HG03342 (cell line): ENCODE measurements around the gene UBE3A.

Experiments
- ATAC-seq: cut with Tn5 transposase; IDR thresholded peaks from one replicate; pipeline ENCODE4 v1.9.1; 2021; ENCODE audit warnings: mild to moderate bottlenecking, moderate library complexity; ENCODE audit not compliant: unreplicated experiment

Gene UBE3A

GRCh38 chr15:25406846-25407245 is 32.0 kb downstream of the UBE3A start:
- no peak for ATAC-seq

DNA sequence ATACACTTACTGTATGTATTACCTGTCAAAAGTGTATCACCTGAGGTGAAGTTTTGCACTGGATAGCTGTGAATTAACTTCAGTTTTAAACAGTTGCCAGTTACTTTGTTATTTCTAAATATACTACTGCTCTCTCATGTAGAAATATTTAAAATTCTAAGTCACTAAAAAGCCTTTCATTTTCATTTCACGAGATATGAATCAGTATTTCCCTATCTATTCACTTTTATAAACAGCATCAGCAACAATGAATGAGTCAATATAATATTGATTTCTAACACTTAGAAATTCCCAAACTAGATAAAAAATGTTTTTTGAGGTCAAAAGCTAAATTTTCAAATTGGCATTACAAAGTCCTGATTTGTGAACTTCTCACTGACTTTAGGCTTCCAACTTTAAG is 32.6 kb downstream of the UBE3A start:
- no peak for ATAC-seq

GRCh38 chr15:25403771-25404170 is 35.1 kb downstream of the UBE3A start:
- ATAC-seq = no peak

- no peak for ATAC-seq
Observed at GRCh38 chr15:25402342-25402741, 36.5 kb downstream of the UBE3A start.

GRCh38 chr15:25401501-25401900 is 37.3 kb downstream of the UBE3A start:
- ATAC-seq = no peak

DNA sequence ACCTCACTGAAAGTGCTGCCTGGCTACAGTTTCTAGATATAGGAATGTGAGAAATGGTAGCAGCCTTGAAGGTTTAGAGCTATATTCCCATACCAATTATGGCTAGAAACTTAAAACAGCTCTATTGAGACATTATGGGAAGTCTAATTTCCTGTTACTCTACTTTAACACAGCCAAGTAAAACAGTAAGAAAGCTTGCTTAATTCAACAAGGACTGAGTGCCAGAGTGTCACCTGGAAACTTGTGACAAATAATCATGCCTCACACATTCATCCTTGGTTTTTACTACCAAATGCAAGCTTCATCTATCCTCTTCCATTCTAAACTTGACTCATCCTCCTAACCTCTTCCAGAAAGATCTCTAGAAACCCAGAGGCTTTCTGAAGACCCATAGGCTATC is 41.7 kb downstream of the UBE3A start:
- ATAC-seq = no peak

GRCh38 chr15:25394898-25395297 is 43.9 kb downstream of the UBE3A start:
- no peak for ATAC-seq

- no peak for ATAC-seq
Observed at GRCh38 chr15:25392806-25393205, 46.0 kb downstream of the UBE3A start.

GRCh38 chr15:25391971-25392721 is 46.7 kb downstream of the UBE3A start:
- ATAC-seq = no peak

DNA sequence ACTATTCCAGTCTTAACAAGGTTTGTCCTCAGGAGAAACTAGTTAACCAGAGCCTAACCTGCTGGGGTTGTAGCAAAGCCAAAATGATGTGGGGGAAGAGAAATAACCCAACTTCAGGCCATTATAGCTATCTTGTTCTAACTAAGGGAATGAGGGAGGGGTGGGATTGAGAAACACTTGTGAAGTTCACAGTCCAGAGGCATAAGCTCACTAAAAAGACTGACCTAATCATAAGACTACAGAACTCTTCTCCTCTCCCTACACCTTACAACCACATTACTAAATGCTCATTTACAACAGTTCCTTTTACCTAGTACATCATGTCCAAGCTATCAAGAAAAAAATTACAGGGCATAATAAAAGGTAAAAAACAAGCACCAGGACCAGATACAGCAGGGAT is 52.8 kb downstream of the UBE3A start:
- no peak for ATAC-seq

GRCh38 chr15:25381579-25381978 is 57.2 kb downstream of the UBE3A start:
- no peak for ATAC-seq

GRCh38 chr15:25378501-25378901 is 60.3 kb downstream of the UBE3A start:
- ATAC-seq = no peak

DNA sequence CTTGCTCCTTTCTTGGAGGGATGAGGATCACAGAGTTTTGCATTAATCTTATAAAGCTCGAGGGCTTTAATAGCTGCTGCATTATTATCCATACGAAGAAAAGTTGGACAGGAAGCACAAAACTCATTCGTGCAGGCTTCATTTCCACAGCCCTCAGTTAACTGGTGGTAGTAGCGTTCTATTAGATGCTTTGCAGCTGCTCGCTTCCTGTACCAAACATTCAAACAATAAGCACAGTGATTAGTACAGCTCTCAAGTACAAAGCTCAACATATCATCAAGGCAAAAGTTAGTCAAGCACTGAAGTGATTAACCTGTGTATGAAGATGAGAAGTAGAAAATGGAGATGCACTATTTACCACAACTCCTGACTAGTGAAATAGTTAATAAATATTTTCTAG is 63.3 kb downstream of the UBE3A start:
- ATAC-seq = no peak

DNA sequence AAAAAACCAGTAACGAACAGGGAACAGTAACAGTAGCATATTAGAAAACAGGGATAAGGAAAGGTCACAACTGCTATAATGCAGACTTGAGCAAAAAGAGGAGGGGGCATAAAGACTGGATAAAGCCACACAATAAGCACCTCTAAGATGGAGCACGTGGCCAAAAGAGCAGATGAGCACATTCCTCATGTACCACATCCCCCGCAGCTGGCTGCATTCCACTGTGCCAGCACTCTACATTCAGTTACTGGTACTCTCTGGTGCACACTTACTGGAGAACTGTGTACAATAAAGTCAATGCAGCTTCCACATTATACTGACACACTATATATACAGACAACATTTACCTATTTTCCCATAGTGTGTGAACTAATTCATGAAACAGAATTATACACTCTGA is 64.7 kb downstream of the UBE3A start:
- ATAC-seq = no peak

GRCh38 chr15:25372298-25372697 is 66.5 kb downstream of the UBE3A start:
- ATAC-seq = no peak

GRCh38 chr15:25368850-25369249 is 70.0 kb downstream of the UBE3A start:
- ATAC-seq = no peak

GRCh38 chr15:25366058-25366457 is 72.8 kb downstream of the UBE3A start:
- ATAC-seq = no peak

GRCh38 chr15:25362545-25362944 is 76.3 kb downstream of the UBE3A start:
- ATAC-seq = no peak

DNA sequence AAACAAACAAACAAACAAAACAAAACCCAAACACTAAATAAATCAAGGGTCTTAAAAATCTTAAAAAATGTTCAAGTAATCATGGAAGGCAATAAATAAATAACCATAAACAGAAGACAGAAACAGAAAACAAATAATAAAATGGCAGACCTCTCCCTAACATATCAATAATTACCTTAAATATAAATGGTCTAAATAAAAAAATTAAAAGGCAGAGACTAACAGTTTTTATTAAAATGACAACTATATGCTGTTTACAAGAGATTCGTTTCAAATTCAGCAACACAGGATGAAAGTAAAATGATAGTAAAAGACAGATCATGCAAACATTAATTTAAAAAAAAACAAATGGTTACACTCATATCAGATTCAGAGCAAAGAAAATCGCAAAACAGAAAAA is 91.1 kb downstream of the UBE3A start:
- no peak for ATAC-seq

DNA sequence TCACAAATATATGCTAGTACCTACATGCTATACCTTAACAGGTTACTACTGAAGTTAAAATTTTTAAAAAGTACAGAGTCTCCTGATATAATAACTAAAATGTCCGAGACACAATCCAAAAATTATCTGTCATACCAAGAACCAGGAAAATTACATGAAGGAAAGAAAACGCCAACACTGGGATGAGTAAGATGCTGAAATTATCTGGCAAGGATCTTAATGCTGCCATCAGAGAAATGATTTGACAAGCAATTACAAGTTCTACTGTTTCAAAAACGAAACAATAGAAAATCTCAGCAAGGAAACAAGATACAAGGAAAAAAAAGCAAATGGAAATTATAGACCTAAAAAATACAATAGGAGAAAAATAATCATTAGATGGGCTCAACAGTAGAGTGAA is 92.5 kb downstream of the UBE3A start:
- no peak for ATAC-seq

- ATAC-seq = no peak
Observed at GRCh38 chr15:25345943-25346342, 92.9 kb downstream of the UBE3A start.

- no peak for ATAC-seq
Observed at GRCh38 chr15:25342629-25343028, 96.2 kb downstream of the UBE3A start.

GRCh38 chr15:25339431-25339830 is 99.4 kb downstream of the UBE3A start:
- no peak for ATAC-seq
